ENCODE results near the gene CDH3.

DNA sequence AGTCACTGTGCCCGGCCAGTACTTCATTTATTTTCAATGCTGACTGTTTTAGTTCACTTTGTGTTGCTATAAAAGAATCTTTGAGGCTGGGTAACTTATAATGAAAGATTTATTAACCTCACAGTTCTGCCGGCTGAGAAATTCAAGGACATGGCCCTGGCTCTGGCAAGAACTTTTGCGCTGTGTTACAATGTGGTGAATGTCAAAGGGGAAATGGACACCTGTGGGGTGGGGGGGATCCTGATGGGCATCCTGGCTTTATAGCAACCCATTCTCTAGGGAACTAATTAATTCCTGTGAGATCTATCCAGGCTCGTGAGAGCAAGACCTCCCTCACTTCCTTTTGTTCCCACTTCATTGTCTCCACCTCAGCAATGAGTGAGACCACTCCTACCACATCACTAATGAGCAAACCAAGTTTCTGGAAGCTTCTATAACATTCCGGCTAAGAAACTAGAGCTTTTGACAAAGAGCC is 17.1 kb upstream of the CDH3 start:
- TF ChIP-seq POLR2A (IDR thresholded peaks at IDR 0.05), result no peak
- TF ChIP-seq, protein P1, sequence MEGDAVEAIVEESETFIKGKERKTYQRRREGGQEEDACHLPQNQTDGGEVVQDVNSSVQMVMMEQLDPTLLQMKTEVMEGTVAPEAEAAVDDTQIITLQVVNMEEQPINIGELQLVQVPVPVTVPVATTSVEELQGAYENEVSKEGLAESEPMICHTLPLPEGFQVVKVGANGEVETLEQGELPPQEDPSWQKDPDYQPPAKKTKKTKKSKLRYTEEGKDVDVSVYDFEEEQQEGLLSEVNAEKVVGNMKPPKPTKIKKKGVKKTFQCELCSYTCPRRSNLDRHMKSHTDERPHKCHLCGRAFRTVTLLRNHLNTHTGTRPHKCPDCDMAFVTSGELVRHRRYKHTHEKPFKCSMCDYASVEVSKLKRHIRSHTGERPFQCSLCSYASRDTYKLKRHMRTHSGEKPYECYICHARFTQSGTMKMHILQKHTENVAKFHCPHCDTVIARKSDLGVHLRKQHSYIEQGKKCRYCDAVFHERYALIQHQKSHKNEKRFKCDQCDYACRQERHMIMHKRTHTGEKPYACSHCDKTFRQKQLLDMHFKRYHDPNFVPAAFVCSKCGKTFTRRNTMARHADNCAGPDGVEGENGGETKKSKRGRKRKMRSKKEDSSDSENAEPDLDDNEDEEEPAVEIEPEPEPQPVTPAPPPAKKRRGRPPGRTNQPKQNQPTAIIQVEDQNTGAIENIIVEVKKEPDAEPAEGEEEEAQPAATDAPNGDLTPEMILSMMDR (IDR thresholded peaks at IDR 0.05), result no peak
- no peak for TF ChIP-seq POLR2AphosphoS5 (IDR thresholded peaks at IDR 0.05)
